T1000 (cell line): Measurements from ENCODE around the gene TMPRSS5.
A peak's percentile ranks its signal among the peaks of the same experiment; 100 is the strongest.
"Not testable (repeated sequence)": the region's sequence is repeated elsewhere in the genome, so short reads cannot be mapped to it uniquely, and the experiment has no call there.

ENCODE experiments used
- DNase-seq: peaks from one replicate; lab custom pipeline; 2025; ENCODE audit warnings: mixed read lengths; lab: John Stamatoyannopoulos, UW

Gene TMPRSS5

DNA sequence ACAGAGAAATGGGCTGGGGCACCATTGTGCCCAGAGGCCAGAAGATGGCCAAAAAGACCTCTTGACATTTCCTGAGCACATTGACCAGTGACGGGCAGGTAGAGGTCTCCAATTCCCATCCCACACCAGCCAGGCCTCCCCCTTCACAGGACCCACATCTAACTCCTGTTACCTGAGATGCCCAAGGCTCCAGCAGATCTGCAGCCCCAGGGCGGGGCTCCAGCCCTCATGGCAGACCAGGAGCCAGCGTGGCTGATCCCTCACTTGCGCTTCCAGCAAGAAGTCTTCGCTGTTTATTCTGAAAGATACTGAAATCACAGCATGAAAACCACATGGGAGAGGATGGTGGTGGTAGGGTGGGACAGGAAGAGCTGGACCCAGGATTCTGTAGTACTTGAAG, 9.0 kb downstream of the TMPRSS5 start:
- DNase-seq, result no peak

DNA sequence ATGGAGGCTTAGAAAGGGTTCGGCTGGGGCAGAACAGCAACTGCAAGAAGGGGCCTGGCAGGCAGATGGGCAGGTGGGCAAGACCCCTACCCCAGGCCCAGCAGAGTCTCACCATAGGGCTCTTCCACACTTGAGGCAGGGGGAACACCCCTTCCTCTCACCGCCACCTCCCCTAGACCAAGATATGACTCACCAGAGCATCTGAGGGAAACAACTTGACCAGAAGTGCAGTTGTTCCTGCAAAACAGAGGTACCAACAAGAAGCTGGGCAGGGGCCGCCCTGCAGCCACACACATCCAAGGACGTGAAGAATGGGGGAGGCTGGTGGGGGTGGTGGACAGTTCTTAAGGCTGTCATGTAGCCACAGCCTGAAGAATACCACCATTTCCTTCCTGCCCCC, 10.9 kb downstream of the TMPRSS5 start:
- no peak for DNase-seq

DNA sequence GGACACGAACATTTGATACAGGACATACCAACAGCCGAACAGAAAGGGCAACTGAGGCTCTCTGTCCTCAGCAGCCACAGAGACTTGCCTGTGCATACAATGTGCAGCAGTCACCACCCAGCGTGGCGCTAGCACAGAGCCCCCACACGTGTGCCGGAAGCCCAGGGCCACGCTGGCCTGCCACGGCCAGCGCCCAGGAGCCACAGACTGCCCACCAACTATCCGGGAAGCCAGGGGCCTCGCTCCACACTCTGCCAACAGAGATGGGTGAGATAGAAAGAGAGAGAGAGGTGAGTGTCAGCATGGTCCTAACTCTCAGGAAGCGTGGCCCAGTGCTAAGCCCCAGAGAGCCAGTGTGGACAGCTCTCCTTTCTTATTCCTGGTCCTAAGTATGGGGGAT, 11.7 kb downstream of the TMPRSS5 start:
- no peak for DNase-seq

DNA sequence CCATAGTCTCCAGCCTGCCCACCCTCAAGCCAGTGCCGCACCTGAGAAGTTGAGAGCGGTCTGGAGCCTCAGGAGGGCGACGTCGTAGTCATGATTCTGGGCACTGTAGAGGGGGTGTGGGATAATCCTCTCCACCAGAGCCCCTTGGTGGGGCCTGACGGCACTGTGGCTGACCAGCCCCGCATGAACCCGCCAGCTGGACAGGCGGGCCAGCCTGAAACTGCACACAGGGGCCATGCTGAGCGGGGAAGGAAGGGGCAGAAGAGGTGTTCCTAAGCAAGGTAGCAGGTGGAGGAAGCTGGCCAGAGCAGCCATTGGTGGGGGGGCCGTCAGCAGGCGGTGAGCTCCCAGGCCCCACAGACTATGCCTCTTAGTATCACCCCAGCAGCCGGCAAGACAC, 13.1 kb downstream of the TMPRSS5 start:
- DNase-seq, result no peak

DNA sequence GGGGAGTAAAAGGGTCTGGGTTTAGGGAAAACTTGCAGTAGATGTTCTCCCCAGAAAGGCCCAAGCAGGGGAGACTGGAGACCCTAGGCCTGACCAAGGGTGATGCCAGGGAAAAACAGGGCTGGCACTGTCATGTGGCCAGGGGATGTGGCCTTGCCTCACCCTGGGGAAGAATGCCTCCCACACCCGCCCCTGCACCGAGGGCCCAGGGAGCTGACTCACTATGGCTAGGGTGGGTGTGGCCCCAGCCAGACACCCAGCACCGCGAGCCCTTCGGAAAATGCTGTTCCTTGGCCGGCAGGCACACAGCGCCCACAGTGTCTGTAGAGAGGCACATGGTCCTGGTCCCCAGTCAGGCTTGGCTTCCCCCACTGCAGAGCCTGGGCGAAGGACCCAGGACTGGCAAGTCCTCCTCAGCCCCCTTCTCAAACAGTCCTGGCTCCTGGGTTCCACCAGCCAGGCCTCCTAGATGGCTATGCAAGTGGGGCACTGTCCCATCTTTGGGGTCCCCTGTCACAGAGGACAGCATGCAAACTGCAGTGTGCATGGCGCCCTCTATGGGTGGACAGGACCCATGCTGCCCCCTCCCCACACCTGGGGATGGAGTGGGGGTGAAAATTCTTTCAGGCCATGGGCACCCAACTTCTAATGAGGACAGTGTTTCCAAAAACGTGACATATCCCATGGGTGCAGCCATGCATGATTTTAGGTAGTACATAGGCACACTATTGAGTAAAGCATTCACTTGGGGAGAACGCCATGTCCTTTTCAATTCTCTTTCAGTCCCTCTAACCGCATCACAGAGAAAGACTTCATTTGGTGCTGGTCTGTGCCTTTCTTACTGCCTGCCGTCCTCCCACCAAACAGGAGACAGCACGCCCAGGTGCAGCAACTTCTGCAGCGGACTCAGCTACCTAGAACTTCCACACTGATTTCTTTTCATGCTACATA, 15.2 kb downstream of the TMPRSS5 start:
- peak; percentile 6 for DNase-seq

DNA sequence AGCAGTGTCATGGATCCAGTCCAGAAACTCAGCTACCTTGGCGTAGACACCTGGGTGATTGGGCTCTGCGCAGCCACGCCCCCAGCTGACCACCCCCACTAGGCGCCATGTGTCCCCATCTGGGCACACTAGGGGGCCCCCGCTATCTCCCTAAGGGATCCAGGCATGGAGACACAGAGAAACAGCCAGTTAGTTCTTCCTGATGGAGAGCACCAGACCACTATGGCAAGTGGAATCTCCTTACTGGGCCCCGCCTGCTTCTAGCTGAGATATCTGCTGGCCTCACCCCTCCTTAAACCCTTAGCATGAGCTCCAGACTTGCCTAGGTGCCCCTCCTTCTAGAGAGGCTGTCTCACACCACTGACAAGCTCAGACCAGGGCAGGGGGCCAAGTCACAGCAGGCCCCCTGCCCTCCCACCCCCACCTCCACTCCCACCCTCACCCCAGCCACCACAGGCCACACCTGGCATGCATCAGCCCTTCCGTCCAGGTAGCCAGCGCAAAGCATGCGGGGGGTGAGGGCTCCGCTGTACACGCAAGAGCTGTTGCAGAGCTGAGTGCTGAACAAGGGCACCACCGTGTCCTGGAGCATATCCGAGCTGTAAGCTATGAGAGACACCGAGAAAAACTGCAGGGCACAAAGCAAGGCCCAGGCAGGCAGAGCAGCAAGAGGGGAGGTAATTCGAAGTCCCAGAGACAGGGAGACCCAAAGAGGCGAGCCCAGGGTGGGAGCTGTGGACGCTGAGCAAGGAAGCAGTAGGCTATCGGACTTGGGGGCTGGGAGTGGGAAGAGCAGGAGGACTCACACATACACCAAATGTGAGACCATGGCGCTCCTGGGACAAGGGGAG, 16.1 kb downstream of the TMPRSS5 start:
- DNase-seq, result no peak

DNA sequence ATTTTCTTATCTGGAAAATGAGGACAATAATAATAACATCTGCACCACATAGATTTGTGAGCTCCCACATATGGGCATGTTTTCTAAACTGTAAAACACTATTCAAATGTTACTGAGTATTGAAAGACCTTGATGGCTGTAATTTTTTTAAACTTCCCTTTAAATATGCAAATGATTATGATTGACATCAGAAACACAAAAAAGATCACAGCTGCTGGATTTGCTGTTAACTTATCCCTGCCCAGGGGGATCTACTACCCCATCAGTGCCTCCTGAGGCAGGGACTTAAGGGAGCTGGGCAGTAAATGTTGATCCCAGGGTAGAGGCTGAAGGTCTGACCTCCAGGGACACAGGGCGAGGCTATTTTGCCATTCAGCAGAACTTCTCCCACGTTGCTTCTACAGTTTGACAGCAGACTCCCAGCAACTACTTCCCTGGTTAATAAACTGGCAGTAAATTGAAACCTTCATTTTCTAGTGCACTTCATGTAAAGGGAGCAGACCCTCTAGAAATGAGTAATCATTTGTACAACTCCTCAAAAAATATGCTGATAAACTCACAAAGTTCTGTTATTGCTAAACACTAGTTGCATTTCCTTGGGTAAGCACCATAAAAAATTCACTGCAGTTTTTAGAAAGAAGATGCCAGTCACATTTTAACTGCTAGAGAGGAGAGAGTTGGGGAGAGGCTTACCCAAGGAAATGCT, 20.3 kb downstream of the TMPRSS5 start:
- no peak for DNase-seq

DNA sequence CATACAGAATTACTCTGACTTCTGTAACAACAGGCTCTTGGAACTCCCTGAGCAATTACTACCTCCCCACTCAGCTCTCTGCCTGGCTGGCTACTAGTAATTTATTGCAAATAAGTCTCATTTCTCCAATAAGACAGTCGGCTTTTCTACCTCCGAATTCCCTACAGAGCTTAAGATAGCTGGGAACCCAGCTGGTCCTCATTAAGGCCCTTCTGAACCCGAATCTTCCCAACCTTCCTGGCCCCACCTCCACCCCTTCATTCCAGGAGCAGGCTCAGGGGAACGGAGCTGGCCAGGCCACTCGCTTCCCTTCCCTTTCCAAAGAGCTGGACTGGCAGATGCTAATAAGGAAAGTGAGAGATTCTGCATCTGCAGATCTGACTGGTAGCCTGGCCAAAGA, 21.6 kb downstream of the TMPRSS5 start:
- DNase-seq, result no peak

DNA sequence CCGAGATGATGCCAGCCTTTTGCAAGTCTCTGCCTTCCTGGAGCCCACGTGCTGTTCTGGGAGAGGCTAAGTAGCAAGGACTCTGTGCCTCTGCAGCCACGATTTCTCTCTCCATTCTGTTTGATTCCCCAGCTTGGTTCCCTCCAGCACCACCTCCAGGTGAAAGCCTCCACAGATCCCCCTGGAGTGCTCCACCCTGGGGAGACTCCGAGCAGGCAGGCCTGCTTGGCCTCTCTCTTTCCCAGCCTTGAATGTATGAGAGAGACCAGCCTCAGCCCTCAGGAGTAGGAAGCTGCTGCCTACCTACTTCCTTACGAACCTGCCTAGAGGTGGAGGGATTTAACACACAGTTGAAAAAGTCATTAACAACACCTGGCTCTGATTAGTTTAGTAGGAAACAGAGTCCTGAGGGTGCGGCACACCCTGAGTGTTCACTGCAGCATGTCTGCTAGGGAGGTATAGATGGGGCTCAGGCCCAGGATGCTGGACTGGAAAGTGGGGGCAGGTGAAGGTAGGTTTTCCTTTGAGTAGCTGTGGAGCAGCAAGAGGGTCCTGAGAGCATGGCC, 22.5 kb downstream of the TMPRSS5 start:
- DNase-seq, result no peak

DNA sequence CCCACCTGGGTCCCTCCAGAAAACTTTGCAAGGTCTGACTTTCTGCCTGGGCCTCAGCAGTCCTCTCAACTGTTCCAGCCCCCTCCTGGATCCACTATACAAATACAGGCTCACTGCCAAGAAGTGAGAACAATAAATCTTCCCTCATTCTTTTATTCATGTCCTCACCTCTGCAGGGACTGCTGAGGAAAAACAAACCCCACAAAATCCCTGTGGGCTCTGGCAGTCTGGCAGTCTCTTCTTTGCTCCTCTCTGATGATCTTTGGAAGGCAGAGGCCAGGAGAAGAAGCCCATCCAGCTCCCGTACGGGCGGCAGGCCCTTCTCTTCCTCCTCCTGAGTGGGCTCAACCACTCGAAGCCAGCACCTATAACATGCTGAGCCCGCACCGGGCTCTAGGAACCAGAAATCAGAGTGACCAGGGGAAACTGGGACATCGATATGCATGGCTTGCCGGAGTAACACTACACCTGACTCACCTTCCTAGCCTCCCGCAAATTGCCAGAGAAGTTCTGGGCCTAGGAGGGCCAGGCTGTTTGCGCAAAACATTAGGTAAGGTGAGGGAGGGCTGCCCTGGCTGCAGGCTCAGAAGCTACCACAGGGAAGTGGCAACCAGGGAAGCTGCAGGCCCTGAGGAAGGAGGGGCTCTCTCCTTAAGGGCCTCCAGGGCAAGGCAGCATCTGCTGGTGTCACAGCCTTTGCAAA, 24.2 kb downstream of the TMPRSS5 start:
- DNase-seq, result no peak

DNA sequence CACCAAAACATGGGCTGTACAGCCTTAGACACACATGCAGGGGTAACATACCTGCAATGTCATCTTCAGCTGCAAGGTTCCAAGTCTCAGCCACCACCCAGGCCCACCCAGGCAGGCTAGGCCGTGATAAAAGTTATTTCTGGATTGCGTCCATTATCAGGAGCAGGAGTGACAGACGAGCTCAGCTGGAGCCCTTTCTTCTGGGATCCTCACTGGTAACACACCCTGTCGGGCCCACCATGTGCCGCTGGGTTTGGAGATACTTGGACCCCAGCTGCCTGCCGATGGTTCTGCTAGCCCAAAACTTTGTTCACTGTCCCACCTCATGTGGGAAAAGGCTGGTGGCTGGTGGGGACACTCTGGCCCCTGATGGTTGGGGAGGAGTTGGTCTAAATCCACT, 24.8 kb downstream of the TMPRSS5 start:
- DNase-seq, result no peak

DNA sequence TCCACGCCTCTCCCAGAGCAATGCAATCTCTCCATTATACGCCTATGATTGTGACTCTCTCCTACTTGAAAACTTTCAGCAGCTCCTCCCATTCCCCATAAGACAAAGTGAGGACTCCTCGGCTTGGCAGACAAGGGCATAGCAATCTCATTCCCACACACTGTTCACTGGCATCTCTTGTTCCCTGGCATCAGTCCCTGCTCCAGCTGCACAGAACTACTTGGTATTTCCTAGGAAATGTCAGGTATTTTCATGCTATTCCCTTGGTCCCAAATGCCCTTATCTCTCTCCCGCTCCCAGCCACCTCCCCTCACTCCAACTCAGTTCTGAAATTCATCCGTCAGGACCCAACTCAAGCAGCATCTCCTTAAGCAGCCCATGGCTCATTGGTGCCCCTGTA, 28.4 kb downstream of the TMPRSS5 start:
- DNase-seq, result no peak

DNA sequence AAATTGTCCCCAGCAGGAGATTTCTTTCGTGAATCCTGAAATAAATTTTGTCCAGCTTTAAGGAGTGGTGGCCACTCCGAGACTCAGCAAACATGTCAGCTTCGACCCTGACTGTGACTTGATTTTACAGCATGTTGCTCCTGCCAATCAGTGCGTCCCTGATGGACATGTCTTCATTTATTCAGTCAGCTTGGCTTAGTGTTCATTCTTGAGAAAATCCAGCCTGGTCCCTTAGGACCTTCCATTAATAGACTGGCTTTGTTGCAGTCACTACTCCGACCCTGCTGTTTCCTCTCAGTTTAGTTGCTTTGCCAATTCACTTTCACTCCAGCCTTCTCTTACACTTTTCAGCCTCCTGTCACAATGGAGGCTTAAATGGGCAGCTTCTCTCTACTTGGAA, 30.5 kb downstream of the TMPRSS5 start:
- DNase-seq, result no peak

DNA sequence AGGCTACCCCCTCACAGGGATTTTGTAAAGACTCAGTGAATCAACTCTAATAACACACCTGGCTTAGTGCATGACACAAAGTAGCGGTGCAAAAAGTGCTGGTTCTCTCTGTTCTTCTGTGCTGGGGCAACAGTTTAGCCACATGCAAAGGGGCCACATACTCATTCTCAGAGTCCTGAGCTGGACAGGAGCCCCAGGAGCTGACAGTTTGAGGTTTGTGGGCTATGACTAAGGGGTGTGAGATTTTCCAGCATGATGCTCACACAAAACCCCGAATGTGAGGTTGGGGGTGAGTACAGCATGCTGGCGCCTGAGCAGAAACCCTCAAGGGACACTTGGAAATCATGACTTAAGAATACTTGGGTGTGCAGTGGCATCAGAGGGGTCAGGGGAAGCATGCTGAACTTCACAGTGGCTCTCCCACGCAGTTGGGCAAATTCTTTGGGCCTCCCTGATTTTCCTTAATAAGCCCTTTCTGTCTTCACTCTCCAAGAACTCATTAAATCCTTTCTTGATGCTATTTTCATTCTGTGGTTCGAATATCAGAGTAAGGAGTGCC, 31.0 kb downstream of the TMPRSS5 start:
- DNase-seq, result peak; percentile 49

DNA sequence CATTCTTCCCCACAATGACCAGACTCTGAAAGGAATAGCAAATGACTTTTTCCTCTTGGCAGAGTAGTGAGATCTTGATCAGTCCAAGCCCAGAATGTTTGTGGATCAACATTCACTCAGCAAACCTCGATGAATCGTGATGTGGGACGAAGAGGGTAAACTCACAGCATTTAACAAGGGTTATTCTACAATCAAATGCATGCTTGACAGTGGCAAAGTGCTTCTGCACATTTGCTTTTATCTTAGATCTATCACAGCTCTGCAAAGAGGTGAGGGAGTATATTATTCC, 31.8 kb downstream of the TMPRSS5 start:
- DNase-seq, result no peak

DNA sequence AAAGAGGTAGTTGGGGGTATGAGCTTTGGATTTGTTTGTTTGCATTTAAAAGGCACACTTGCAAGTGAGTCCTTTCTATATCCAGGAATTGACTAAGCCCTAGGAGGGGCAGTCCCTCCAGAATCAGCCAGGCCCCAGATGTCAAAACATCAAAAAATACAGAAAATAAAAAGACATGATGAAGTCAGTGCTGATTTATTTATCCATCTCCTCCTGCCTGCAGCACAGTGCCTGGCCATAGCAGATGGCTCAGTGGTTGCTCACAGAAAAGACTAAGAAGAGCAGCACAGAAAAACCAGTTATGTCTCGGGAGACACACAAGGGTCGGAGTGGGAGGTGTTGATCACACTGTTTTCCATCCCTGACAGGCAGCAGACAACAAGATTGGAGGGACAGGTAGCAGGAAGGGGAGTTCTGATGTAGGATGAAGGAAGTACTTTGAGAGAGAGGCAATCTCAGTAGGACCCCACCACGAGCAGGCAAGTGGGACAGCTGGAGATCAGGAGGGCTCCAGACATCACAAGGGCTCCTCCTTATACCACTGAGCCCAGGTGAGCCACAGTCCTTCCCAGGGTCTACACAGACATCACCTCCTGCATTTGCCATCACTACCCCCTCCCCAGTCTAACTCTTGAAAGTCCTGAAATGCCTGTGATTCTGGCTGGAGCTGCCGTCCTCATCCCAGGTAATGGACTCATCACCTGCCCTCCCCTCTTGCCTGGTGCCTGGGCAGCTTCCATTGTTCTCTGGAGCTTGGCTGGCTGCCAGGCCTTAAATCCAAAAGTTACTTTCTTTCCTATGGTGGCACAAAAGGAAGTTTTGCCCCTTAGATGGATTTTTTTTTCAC, 32.3 kb downstream of the TMPRSS5 start:
- DNase-seq, result no peak

DNA sequence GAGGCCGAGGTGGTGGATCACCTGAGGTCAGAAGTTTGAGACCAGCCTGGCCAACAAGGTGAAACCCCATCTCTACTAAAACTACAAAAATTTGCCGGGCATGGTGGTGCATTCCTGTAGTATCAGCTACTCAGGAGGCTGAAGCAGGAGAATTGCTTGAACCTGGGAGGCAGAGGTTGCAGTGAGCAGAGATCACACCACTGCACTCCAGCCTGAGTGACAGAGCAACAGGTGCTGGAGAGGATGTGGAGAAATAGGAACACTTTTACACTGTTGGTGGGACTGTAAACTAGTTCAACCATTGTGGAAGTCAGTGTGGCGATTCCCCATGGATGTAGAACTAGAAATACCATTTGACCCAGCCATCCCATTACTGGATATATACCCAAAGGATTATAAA, 34.2 kb downstream of the TMPRSS5 start:
- DNase-seq, result not testable (repeated sequence)

DNA sequence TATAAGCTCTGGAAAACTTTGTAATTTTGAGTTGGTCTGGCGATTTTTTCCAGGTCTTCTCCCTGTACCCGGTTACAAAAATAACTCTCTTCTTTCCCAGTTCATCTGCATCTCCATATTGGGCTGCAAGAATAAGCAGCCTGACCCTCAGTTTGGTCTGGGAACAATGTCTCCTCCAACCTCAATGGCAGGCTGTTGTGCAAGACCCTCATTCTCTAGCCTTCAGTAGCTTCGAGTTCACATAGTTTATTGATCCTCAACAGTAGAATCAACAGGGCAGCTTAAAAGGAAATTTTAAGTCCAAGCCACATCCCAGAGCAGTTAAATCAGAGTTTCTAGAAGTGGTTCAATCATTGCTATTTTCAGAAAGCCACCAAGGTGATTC, 35.3 kb downstream of the TMPRSS5 start:
- DNase-seq, result no peak

DNA sequence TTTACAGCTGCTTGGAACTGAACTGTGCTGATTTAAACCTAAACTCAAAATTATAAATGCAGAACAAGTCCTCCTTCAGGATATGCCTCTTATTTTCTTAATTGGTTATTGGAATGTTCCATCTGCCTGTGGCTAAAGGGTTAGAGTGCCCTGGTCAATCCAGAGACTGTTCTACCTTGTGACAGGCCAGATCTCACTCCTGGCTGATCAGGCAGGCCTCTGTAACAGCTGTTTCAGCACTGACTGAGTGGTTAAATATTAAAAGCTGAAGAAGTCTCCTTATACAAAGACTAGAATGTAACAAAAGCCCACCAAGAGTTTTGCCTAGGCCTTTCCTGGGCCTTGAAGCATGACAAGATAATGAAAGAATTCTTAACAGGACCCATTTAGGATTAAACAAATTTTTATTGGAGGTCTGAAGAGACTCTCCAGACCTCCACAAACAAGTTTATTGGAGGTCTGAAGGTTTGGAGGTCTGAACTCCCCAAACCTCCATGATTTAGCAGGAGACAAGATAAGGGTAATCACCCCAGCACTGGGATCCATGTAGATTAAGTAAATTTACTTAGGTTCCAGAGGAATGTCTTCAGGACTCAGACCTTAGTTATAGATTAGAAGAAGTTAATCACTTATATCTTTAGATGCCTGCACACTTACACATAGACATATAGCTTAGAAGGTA, 35.8 kb downstream of the TMPRSS5 start:
- no peak for DNase-seq

DNA sequence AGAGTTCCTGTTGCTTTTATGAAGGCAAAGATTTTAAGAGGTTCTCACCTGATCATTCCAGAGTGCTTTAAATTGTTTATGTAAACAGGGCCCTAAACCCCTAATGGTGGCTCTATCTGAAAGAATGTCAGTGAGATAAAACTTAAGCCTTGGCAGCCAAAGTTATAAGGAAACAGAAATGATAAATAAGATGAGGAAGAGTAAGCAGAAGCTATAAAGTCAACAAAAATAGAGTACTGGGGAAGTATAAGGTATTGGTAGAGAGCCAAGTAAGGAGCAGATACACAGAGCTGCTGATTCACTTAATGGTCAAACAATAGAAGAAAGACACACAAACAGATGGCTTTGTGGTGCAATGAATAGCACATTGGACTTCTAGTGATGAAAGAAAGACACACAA, 37.9 kb downstream of the TMPRSS5 start:
- no peak for DNase-seq
